Amniotic epithelial cell (primary cell): ENCODE data around the gene SLC22A4.

Source experiments
- DNase-seq: peaks from one replicate; pipeline ENCODE4 v3.0.0-alpha.2; 2010; ENCODE audit warnings: low read depth

SLC22A4 gene

GRCh38 chr5:132300577-132301343, 6.6 kb downstream of the SLC22A4 start:
- DNase-seq = no peak

- DNase-seq = no peak
Observed at GRCh38 chr5:132301344-132302271, 7.4 kb downstream of the SLC22A4 start.

- DNase-seq = no peak
Observed at GRCh38 chr5:132302413-132302812, 8.2 kb downstream of the SLC22A4 start.

- DNase-seq = peak; percentile 60
Observed at GRCh38 chr5:132303589-132303988, 9.4 kb downstream of the SLC22A4 start.

GRCh38 chr5:132305420-132305819, 11.2 kb downstream of the SLC22A4 start:
- DNase-seq = no peak

- no peak for DNase-seq
Observed at GRCh38 chr5:132308701-132309100, 14.5 kb downstream of the SLC22A4 start.

GRCh38 chr5:132309679-132310078, 15.5 kb downstream of the SLC22A4 start:
- DNase-seq = no peak

- no peak for DNase-seq
Observed at GRCh38 chr5:132310141-132310834, 16.1 kb downstream of the SLC22A4 start.

- peak; percentile 83 for DNase-seq
Observed at GRCh38 chr5:132313366-132313765, 19.2 kb downstream of the SLC22A4 start.

- DNase-seq = no peak
Observed at GRCh38 chr5:132313961-132314432, 19.8 kb downstream of the SLC22A4 start.

- DNase-seq = no peak
Observed at GRCh38 chr5:132315529-132316067, 21.4 kb downstream of the SLC22A4 start.

- no peak for DNase-seq
Observed at GRCh38 chr5:132319975-132320374, 25.8 kb downstream of the SLC22A4 start.

GRCh38 chr5:132321109-132321721, 27.0 kb downstream of the SLC22A4 start:
- no peak for DNase-seq

GRCh38 chr5:132322266-132322665, 28.1 kb downstream of the SLC22A4 start:
- DNase-seq = no peak

GRCh38 chr5:132323202-132323601, 29.0 kb downstream of the SLC22A4 start:
- DNase-seq = no peak

- no peak for DNase-seq
Observed at GRCh38 chr5:132325691-132326090, 31.5 kb downstream of the SLC22A4 start.

- peak; percentile 89 for DNase-seq
Observed at GRCh38 chr5:132327252-132327955, 33.2 kb downstream of the SLC22A4 start.

- peak; percentile 71 for DNase-seq
Observed at GRCh38 chr5:132334812-132335211, 40.6 kb downstream of the SLC22A4 start.

- no peak for DNase-seq
Observed at GRCh38 chr5:132335402-132335801, 41.2 kb downstream of the SLC22A4 start.

- no peak for DNase-seq
Observed at GRCh38 chr5:132339502-132339901, 45.3 kb downstream of the SLC22A4 start.
